HepG2 (cell line): Measurements from ENCODE around the gene C14orf93. TPM values are rescaled to one million over a fixed set of nuclear protein-coding genes. Genes with fewer than 3 reads are reported as not detected.

ENCODE experiments used
- ARHGAP35 ChIP-seq: sonication (generic); formaldehyde crosslinking; IDR thresholded peaks from 2 replicates; pipeline ENCODE4 v1.9.0; 2022; ENCODE audit warnings: mild to moderate bottlenecking, inconsistent platforms, moderate library complexity, missing genetic modification reagents, borderline replicate concordance
- DZIP1 ChIP-seq: sonication (generic); formaldehyde crosslinking; IDR thresholded peaks from 2 replicates; pipeline ENCODE4 v1.5.0; 2020; ENCODE audit warnings: mild to moderate bottlenecking, missing genetic modification reagents
- FOXC1 ChIP-seq: sonication (generic); formaldehyde crosslinking; IDR thresholded peaks from 2 replicates; pipeline ENCODE4 v1.8.0; 2022; ENCODE audit warnings: mild to moderate bottlenecking, missing genetic modification reagents, borderline replicate concordance
- HOXA5 ChIP-seq: sonication (generic); formaldehyde crosslinking; IDR thresholded peaks from 2 replicates; pipeline ENCODE4 v1.4.0; 2020; ENCODE audit warnings: missing genetic modification reagents
- JUN ChIP-seq: sonication (generic); formaldehyde crosslinking; IDR thresholded peaks from 2 replicates; pipeline ENCODE4 v1.4.0; 2020; ENCODE audit warnings: mild to moderate bottlenecking, missing genetic modification reagents
- JUNB ChIP-seq: sonication (generic); formaldehyde crosslinking; IDR thresholded peaks from 2 replicates; pipeline ENCODE4 v1.8.0; 2022; ENCODE audit warnings: missing genetic modification reagents, mild to moderate bottlenecking, borderline replicate concordance
- KDM4B ChIP-seq: sonication (generic); formaldehyde crosslinking; IDR thresholded peaks from 2 replicates; pipeline ENCODE4 v1.4.0; 2020; ENCODE audit warnings: missing genetic modification reagents
- MYNN ChIP-seq: sonication (generic); formaldehyde crosslinking; IDR thresholded peaks from 2 replicates; pipeline ENCODE4 v1.4.0; 2020; ENCODE audit warnings: mild to moderate bottlenecking, low read depth, missing genetic modification reagents
- PAX8 ChIP-seq: sonication (generic); formaldehyde crosslinking; IDR thresholded peaks from 2 replicates; pipeline ENCODE4 v1.8.0; 2022; ENCODE audit warnings: mild to moderate bottlenecking, missing genetic modification reagents, borderline replicate concordance
- PHB2 ChIP-seq: fragments of 450-650 bp; IDR thresholded peaks from 2 replicates; pipeline ENCODE4 v1.6.1; 2018; ENCODE audit not compliant: partially characterized antibody
- SAFB2 ChIP-seq: sonication (generic); formaldehyde crosslinking; IDR thresholded peaks from 2 replicates; pipeline ENCODE4 v1.5.1; 2020; ENCODE audit warnings: missing genetic modification reagents, low read depth, mild to moderate bottlenecking, borderline replicate concordance
- SKIL ChIP-seq: sonication (generic); formaldehyde crosslinking; IDR thresholded peaks from 2 replicates; pipeline ENCODE4 v1.8.0; 2022; ENCODE audit warnings: missing genetic modification reagents, mild to moderate bottlenecking, moderate library complexity, borderline replicate concordance
- SP4 ChIP-seq: sonication (generic); formaldehyde crosslinking; IDR thresholded peaks from 2 replicates; pipeline ENCODE4 v1.8.1; 2023; ENCODE audit warnings: mild to moderate bottlenecking, missing genetic modification reagents
- ZNF160 ChIP-seq: sonication (generic); formaldehyde crosslinking; IDR thresholded peaks from 2 replicates; pipeline ENCODE4 v1.8.0; 2022; ENCODE audit warnings: mild to moderate bottlenecking, inconsistent platforms, missing genetic modification reagents
- ZNF263 ChIP-seq: sonication (generic); formaldehyde crosslinking; IDR thresholded peaks from 2 replicates; pipeline ENCODE4 v1.4.0; 2020; ENCODE audit warnings: missing genetic modification reagents
- ZNF264 ChIP-seq: sonication (generic); formaldehyde crosslinking; IDR thresholded peaks from 2 replicates; pipeline ENCODE4 v1.4.0; 2020; ENCODE audit warnings: missing genetic modification reagents
- ZNF569 ChIP-seq: sonication (generic); formaldehyde crosslinking; IDR thresholded peaks from 2 replicates; pipeline ENCODE4 v1.5.0; 2020; ENCODE audit warnings: mild to moderate bottlenecking, missing genetic modification reagents, moderate library complexity, borderline replicate concordance
- ZNF570 ChIP-seq: sonication (generic); formaldehyde crosslinking; IDR thresholded peaks from 2 replicates; pipeline ENCODE4 v1.4.0; 2020; ENCODE audit warnings: mild to moderate bottlenecking, missing genetic modification reagents, borderline replicate concordance
- ZNF572 ChIP-seq: sonication (generic); formaldehyde crosslinking; IDR thresholded peaks from 2 replicates; pipeline ENCODE4 v1.5.1; 2020; ENCODE audit warnings: mild to moderate bottlenecking, missing genetic modification reagents
- ZNF710 ChIP-seq: sonication (generic); formaldehyde crosslinking; IDR thresholded peaks from 2 replicates; pipeline ENCODE4 v1.5.0; 2020; ENCODE audit warnings: mild to moderate bottlenecking, missing genetic modification reagents, borderline replicate concordance
- ZNF720 ChIP-seq: sonication (generic); formaldehyde crosslinking; IDR thresholded peaks from 2 replicates; pipeline ENCODE4 v1.4.0; 2020; ENCODE audit warnings: missing genetic modification reagents
- ZNF772 ChIP-seq: sonication (generic); formaldehyde crosslinking; IDR thresholded peaks from 2 replicates; pipeline ENCODE4 v1.5.0; 2020; ENCODE audit warnings: mild to moderate bottlenecking, missing genetic modification reagents
- polyA plus RNA-seq, 8 experiments: library from polyadenylated mRNA; depleted of rRNA in 3 of 8; stranded (reverse) in 7 of 8; unstranded in 1 of 8; fragments of >200 nt; fragmentation: Illumina TruSeq in 4 of 8; extraction: Trizol in 4 of 8; gene quantifications; 2 replicates each; pipeline versions ENCODE4 v1.2.1 to v1.2.3, GENCODE V29; 2011 to 2016; ENCODE audit warnings: low read depth in 4 of 8, missing spikeins in 1 of 8, mixed read lengths in 1 of 8; ENCODE audit not compliant: insufficient read depth in 1 of 8
- total RNA-seq, 5 experiments: library from RNA; depleted of rRNA; stranded (reverse); fragments of >200 nt; fragmentation: Illumina TruSeq; extraction: Trizol; gene quantifications; 2 replicates each; pipeline ENCODE4 v1.2.3, GENCODE V29; 2016; ENCODE audit warnings: low read depth in 1 of 5

The C14orf93 gene
- total and polyA plus RNA-seq, 2 of the 13 experiments (the other 11 are each of a cell fraction or from before 2014, with no cell fraction given) = 11.4 to 22.5 TPM

GRCh38 chr14:23056145-23056955, 46.4 kb upstream of the C14orf93 start (continued):
- TF ChIP-seq ZNF710 = no peak; the same call in 1 of the 2 replicates
- TF ChIP-seq ARHGAP35 (CRISPR knock-in tag) = peak; percentile 28; the same call in 1 of the 2 replicates
- no peak for TF ChIP-seq PAX8 (CRISPR knock-in tag)
- TF ChIP-seq HOXA5 (CRISPR knock-in tag) = peak; percentile 63; the same call in 1 of the 2 replicates
- peak; percentile 46; the same call in 1 of the 2 replicates for TF ChIP-seq KDM4B (CRISPR knock-in tag)
- peak; percentile 71; the same call in 1 of the 2 replicates for TF ChIP-seq ZNF772 (CRISPR knock-in tag)
- 0 out of 2 replicates have a peak, but pooled peaks have one; percentile 46 for TF ChIP-seq MYNN (CRISPR knock-in tag)
- TF ChIP-seq ZNF264 (CRISPR knock-in tag) = no peak
- no peak for TF ChIP-seq ZNF569 (CRISPR knock-in tag)
- no peak for TF ChIP-seq ZNF720 (CRISPR knock-in tag)
- TF ChIP-seq SKIL (CRISPR knock-in tag) = 0 out of 2 replicates have a peak, but pooled peaks have one; percentile 35
- peak; percentile 11; the same call in 1 of the 2 replicates for TF ChIP-seq DZIP1 (CRISPR knock-in tag)
- TF ChIP-seq FOXC1 = no peak; the same call in 1 of the 2 replicates
- no peak for TF ChIP-seq JUN (CRISPR knock-in tag)
- TF ChIP-seq SAFB2 (CRISPR knock-in tag) = no peak
- TF ChIP-seq PHB2 = no peak
- no peak for TF ChIP-seq SP4 (CRISPR knock-in tag)
- TF ChIP-seq ZNF263 (CRISPR knock-in tag) = 0 out of 2 replicates have a peak, but pooled peaks have one; percentile 5
- no peak for TF ChIP-seq JUNB (CRISPR knock-in tag)
- TF ChIP-seq ZNF572 = no peak; the same call in 1 of the 2 replicates
- TF ChIP-seq ZNF570 = no peak
- no peak for TF ChIP-seq ZNF160 (CRISPR knock-in tag)
